ENCODE results near the gene TUBB3. TPM values are rescaled to one million over a fixed set of nuclear protein-coding genes. Genes with fewer than 3 reads are reported as not detected.
"Not testable (repeated sequence)": the region's sequence is repeated elsewhere in the genome, so short reads cannot be mapped to it uniquely, and the experiment has no call there.

The TUBB3 gene
- total RNA-seq, 1 experiment from 2014 or later, result 52.1 TPM

GRCh38 chr16:89911375-89911774 is 11.8 kb upstream of the TUBB3 start:
- TF ChIP-seq, protein P1, sequence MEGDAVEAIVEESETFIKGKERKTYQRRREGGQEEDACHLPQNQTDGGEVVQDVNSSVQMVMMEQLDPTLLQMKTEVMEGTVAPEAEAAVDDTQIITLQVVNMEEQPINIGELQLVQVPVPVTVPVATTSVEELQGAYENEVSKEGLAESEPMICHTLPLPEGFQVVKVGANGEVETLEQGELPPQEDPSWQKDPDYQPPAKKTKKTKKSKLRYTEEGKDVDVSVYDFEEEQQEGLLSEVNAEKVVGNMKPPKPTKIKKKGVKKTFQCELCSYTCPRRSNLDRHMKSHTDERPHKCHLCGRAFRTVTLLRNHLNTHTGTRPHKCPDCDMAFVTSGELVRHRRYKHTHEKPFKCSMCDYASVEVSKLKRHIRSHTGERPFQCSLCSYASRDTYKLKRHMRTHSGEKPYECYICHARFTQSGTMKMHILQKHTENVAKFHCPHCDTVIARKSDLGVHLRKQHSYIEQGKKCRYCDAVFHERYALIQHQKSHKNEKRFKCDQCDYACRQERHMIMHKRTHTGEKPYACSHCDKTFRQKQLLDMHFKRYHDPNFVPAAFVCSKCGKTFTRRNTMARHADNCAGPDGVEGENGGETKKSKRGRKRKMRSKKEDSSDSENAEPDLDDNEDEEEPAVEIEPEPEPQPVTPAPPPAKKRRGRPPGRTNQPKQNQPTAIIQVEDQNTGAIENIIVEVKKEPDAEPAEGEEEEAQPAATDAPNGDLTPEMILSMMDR (IDR thresholded peaks at IDR 0.05; ENCODE audit: unreplicated experiment), result no peak
- no peak overlapping the region for H3K4me3 Mint-ChIP-seq (ENCODE audit: low read depth, unreplicated experiment)
- no peaks in the 10 kb centered on the region for H3K9me3 Mint-ChIP-seq (ENCODE audit: low read depth, unreplicated experiment)
- no peak overlapping the region for H3K27ac Mint-ChIP-seq (ENCODE audit: unreplicated experiment)
- intact Hi-C loops (cut with micrococcal nuclease; ENCODE audit: unreplicated experiment), result no loop called here
- no TSS peak for BruUV-seq (replicated peaks)
- H3K36me3 Mint-ChIP-seq (ENCODE audit: insufficient read depth, unreplicated experiment), result peaks cover 77% of the 10 kb centered on the region
- CTCF ChIA-PET, result no interaction called here
- DNase-seq, result no peak
- H3K4me1 Mint-ChIP-seq (ENCODE audit: low read depth, unreplicated experiment), result no peaks in the 10 kb centered on the region
- no peaks in the 10 kb centered on the region for H3K27me3 Mint-ChIP-seq (ENCODE audit: unreplicated experiment)

DNA sequence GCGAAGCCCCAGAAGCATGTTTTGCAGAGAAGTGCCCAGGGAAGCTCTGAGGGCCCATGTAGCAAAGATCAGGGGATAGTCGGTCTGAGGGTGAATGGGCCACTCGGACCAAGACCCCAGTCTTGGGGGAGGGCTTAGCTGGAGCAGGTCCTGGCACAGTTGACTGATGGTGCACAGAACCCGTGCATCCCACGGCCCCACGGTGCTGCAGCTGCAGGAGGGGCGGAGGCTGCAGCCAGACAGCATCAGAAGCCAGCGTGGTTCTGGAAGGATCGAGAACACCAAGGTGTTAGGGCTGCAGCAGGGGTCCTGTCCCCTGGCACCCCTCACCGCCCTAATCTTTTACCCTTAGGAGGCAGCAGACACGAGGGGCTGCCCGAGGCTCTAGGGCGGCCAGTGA is 11.0 kb upstream of the TUBB3 start:
- Mint-ChIP-seq H3K4me1 (ENCODE audit: low read depth, unreplicated experiment) (no peaks in the 10 kb centered on the region), H3K36me3 (ENCODE audit: insufficient read depth, unreplicated experiment) (peaks cover 75% of the 10 kb centered on the region), H3K27ac (ENCODE audit: unreplicated experiment) (no peak overlapping the region), H3K9me3 (ENCODE audit: low read depth, unreplicated experiment) (no peaks in the 10 kb centered on the region), H3K4me3 (ENCODE audit: low read depth, unreplicated experiment) (no peak overlapping the region), H3K27me3 (ENCODE audit: unreplicated experiment) (no peaks in the 10 kb centered on the region)
- BruUV-seq (replicated peaks), result no TSS peak
- TF ChIP-seq, protein P1 (IDR thresholded peaks at IDR 0.05; ENCODE audit: unreplicated experiment), result no peak
- CTCF ChIA-PET, result no interaction called here
- intact Hi-C loops (cut with micrococcal nuclease; ENCODE audit: unreplicated experiment), result no loop called here
- DNase-seq, result no peak

GRCh38 chr16:89912627-89913026 is 10.5 kb upstream of the TUBB3 start:
- Mint-ChIP-seq H3K4me3 (ENCODE audit: low read depth, unreplicated experiment) (no peak overlapping the region), H3K36me3 (ENCODE audit: insufficient read depth, unreplicated experiment) (peaks cover 79% of the 10 kb centered on the region), H3K4me1 (ENCODE audit: low read depth, unreplicated experiment) (peaks cover 1% of the 10 kb centered on the region), H3K27ac (ENCODE audit: unreplicated experiment) (peak overlapping the region; percentile 39), H3K27me3 (ENCODE audit: unreplicated experiment) (no peaks in the 10 kb centered on the region), H3K9me3 (ENCODE audit: low read depth, unreplicated experiment) (no peaks in the 10 kb centered on the region)
- no peak for DNase-seq
- TF ChIP-seq, protein P1 (IDR thresholded peaks at IDR 0.05; ENCODE audit: unreplicated experiment), result no peak
- intact Hi-C loops (cut with micrococcal nuclease; ENCODE audit: unreplicated experiment), result no loop called here
- no TSS peak for BruUV-seq (replicated peaks)
- CTCF ChIA-PET, result no interaction called here

DNA sequence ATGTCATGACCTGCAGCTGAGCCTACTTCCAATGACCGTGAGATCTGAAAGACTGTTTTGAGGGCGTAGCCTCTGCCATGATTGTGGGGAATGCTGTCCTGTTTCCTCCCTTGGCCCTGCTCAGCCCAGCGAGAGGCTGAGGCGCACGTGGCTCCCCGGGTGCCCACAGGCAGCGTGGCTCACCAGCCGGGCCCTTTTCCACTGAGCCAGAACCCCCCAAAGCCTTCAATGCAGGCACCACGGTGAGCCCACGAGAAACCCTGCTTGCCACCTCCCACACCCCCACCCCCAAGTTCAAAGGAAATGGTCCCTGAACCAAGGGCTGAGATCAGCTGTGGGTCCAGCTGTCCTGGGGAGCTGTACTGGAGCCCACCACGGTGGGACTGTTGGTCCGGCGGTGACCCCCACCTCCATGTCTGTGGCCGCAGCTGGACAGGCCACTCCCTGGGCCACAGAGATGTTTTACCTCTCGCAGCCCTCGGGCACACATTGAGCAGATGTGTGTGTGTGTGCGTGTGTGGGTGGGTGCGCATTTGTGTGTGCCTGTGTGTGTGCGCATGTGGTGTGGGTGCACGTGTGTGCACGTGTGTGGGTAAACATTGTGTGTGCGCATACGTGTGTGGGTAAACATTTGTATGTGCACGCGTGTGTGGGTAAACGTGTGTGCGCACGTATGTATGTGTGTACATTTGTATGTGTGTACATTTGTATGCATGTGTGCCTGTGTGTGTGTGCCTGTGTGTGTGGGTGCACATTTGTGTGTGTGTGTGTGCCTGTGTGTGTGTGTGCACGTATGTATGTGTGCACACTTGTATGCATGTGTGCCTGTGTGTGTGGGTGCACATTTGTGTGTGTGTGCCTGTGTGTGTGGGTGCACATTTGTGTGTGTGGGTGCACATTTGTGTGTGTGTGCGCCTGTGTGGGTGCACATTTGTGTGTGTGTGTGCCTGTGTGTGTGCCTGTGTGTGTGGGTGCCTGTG is 9.4 kb upstream of the TUBB3 start:
- BruUV-seq (replicated peaks), result no TSS peak
- Mint-ChIP-seq H3K9me3 (ENCODE audit: low read depth, unreplicated experiment) (no peaks in the 10 kb centered on the region), H3K27ac (ENCODE audit: unreplicated experiment) (peak overlapping the region; percentile 39), H3K27me3 (ENCODE audit: unreplicated experiment) (no peaks in the 10 kb centered on the region), H3K36me3 (ENCODE audit: insufficient read depth, unreplicated experiment) (peaks cover 89% of the 10 kb centered on the region), H3K4me1 (ENCODE audit: low read depth, unreplicated experiment) (peaks cover 12% of the 10 kb centered on the region), H3K4me3 (ENCODE audit: low read depth, unreplicated experiment) (peak overlapping the region; percentile 28)
- no peak for DNase-seq
- intact Hi-C loops (cut with micrococcal nuclease; ENCODE audit: unreplicated experiment), result no loop called here
- TF ChIP-seq, protein P1 (IDR thresholded peaks at IDR 0.05; ENCODE audit: unreplicated experiment), result no peak
- CTCF ChIA-PET, result no interaction called here

DNA sequence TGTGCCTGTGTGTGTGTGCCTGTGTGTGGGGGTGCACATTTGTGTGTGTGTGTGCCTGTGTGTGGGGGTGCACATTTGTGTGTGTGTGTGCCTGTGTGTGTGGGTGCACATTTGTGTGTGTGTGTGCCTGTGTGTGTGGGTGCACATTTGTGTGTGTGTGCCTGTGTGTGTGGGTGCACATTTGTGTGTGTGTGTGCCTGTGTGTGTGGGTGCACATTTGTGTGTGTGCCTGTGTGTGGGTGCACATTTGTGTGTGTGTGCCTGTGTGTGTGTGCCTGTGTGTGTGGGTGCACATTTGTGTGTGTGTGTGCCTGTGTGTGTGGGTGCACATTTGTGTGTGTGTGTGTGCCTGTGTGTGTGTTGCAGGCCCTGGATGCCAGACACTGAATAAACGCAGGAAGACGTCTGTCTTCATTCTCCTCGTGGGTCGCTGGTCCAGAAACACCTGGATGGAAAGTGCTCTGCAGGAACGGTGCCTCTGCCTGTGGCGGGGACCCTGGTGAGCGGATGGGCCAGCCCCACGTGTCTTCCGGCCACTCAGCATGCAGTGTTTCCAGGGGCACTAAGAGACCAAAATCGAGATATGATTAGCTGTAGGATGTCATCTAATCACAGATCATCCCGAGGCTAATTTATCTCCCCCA is 8.4 kb upstream of the TUBB3 start:
- Mint-ChIP-seq H3K36me3 (ENCODE audit: insufficient read depth, unreplicated experiment) (peaks cover 89% of the 10 kb centered on the region), H3K4me1 (ENCODE audit: low read depth, unreplicated experiment) (peaks cover 15% of the 10 kb centered on the region), H3K4me3 (ENCODE audit: low read depth, unreplicated experiment) (peak overlapping the region; percentile 28)
- H3K27ac Mint-ChIP-seq (ENCODE audit: unreplicated experiment); intact Hi-C loops (cut with micrococcal nuclease; ENCODE audit: unreplicated experiment); H3K9me3 Mint-ChIP-seq (ENCODE audit: low read depth, unreplicated experiment); CTCF ChIA-PET; H3K27me3 Mint-ChIP-seq (ENCODE audit: unreplicated experiment); BruUV-seq (replicated peaks); DNase-seq: not testable (repeated sequence)
